DND-41 (cell line): ENCODE measurements around the gene GBX1.

Experiments used
- ATAC-seq: fragments of 200-7000 bp; cut with Tn5 transposase; 3 replicates; pipeline ENCODE4 v1.9.1; 2021; ENCODE audit warnings: low read depth; ENCODE audit not compliant: insufficient read depth
- DNase-seq: peaks from one replicate; pipeline ENCODE4 v3.0.0-alpha.2; 2020
- H2AFZ ChIP-seq: 2 replicates; pipeline ENCODE4 v1.6.0; 2012; ENCODE audit warnings: low read depth, low read length
- H3K27ac ChIP-seq: 2 replicates; pipeline ENCODE4 v1.5.1; 2012; ENCODE audit warnings: low read length, inconsistent platforms
- H3K27me3 ChIP-seq: fragments of 200-600 bp; sonication (generic); 2 replicates; pipeline ENCODE4 v1.6.0; 2012; ENCODE audit warnings: low read length, mild to moderate bottlenecking, inconsistent platforms; ENCODE audit not compliant: insufficient read depth, poor library complexity
- H3K36me3 ChIP-seq: 2 replicates; pipeline ENCODE4 v1.5.1; 2012; ENCODE audit warnings: low read length, inconsistent platforms; ENCODE audit not compliant: insufficient read depth
- H3K4me1 ChIP-seq: 2 replicates; pipeline ENCODE4 v1.5.1; 2012; ENCODE audit warnings: mild to moderate bottlenecking, low read length; ENCODE audit not compliant: insufficient read depth
- H3K4me2 ChIP-seq: 2 replicates; pipeline ENCODE4 v1.6.0; 2012; ENCODE audit warnings: mild to moderate bottlenecking, moderate library complexity, low read length, inconsistent platforms; ENCODE audit not compliant: insufficient read depth
- H3K4me3 ChIP-seq, 2 experiments: fragments of 200-600 bp in 1 of 2; shearing (Covaris generic) in 1 of 2; 2 replicates each; pipeline ENCODE4 v1.5.1; 2012 to 2016; ENCODE audit warnings: inconsistent platforms in 2 of 2, low read length in 2 of 2, mild to moderate bottlenecking in 2 of 2, low read depth in 1 of 2, moderate library complexity in 1 of 2
- H3K79me2 ChIP-seq: 2 replicates; pipeline ENCODE4 v1.6.0; 2012; ENCODE audit warnings: low read length, inconsistent platforms; ENCODE audit not compliant: insufficient read depth
- H3K9ac ChIP-seq: 2 replicates; pipeline ENCODE4 v1.6.0; 2012; ENCODE audit warnings: low read depth, mild to moderate bottlenecking, inconsistent platforms, low read length, moderate library complexity
- H3K9me3 ChIP-seq: 2 replicates; pipeline ENCODE4 v1.5.1; 2012; ENCODE audit warnings: low read length, moderate library complexity, mild to moderate bottlenecking, inconsistent platforms; ENCODE audit not compliant: insufficient read depth, severe bottlenecking
- H4K20me1 ChIP-seq: 2 replicates; pipeline ENCODE4 v1.6.0; 2012; ENCODE audit warnings: low read length; ENCODE audit not compliant: insufficient read depth
- CTCF ChIP-seq: IDR thresholded peaks from 2 replicates; pipeline ENCODE4 v1.5.1; 2012; ENCODE audit warnings: borderline replicate concordance, low read length, moderate library complexity, mild to moderate bottlenecking; ENCODE audit not compliant: poor library complexity, severe bottlenecking; ENCODE audit errors: extremely low read depth
- EZH2 ChIP-seq: IDR thresholded peaks from 3 replicates; pipeline ENCODE4 v1.6.1; 2012; ENCODE audit warnings: borderline replicate concordance, low read depth, mild to moderate bottlenecking, moderate library complexity, low read length, inconsistent platforms; ENCODE audit not compliant: severe bottlenecking

Gene GBX1

GRCh38 chr7:151209588-151209987 is 42.1 kb upstream of the GBX1 start:
- no peak for TF ChIP-seq EZH2
- Histone ChIP-seq H4K20me1 (peaks cover 7% of the 10 kb centered on the region), H3K4me3 (no peak overlapping the region), H3K4me1 (no peaks in the 10 kb centered on the region), H3K27me3 (peaks cover 3% of the 10 kb centered on the region), H3K79me2 (no peaks in the 10 kb centered on the region), H3K9ac (no peak overlapping the region), H3K9me3 (no peaks in the 10 kb centered on the region), H3K27ac (no peak overlapping the region), H2AFZ (no peak overlapping the region), H3K36me3 (peaks cover 20% of the 10 kb centered on the region), H3K4me2 (no peak overlapping the region)
- ATAC-seq (no peak; the same call in 2 of the 3 replicates), DNase-seq (no peak)

GRCh38 chr7:151208253-151208862 is 40.9 kb upstream of the GBX1 start:
- H3K4me3 ChIP-seq = no peak overlapping the region
- peaks cover 7% of the 10 kb centered on the region for H4K20me1 ChIP-seq
- no peak overlapping the region for H3K27ac ChIP-seq
- no peaks in the 10 kb centered on the region for H3K4me1 ChIP-seq
- DNase-seq (no peak), ATAC-seq (no peak)
- H3K9me3 ChIP-seq = no peaks in the 10 kb centered on the region
- H3K9ac ChIP-seq = no peak overlapping the region
- H3K79me2 ChIP-seq = no peaks in the 10 kb centered on the region
- H3K4me2 ChIP-seq = no peak overlapping the region
- H2AFZ ChIP-seq = no peak overlapping the region
- H3K27me3 ChIP-seq = peaks cover 6% of the 10 kb centered on the region
- peaks cover 8% of the 10 kb centered on the region for H3K36me3 ChIP-seq
- TF ChIP-seq CTCF (no peak), EZH2 (no peak)

GRCh38 chr7:151207804-151208203 is 40.3 kb upstream of the GBX1 start:
- DNase-seq (no peak), ATAC-seq (no peak)
- no peak overlapping the region for H3K9ac ChIP-seq
- TF ChIP-seq EZH2 = no peak
- TF ChIP-seq CTCF = no peak
- no peaks in the 10 kb centered on the region for H3K79me2 ChIP-seq
- H2AFZ ChIP-seq = no peak overlapping the region
- H3K9me3 ChIP-seq = no peaks in the 10 kb centered on the region
- H3K4me2 ChIP-seq = no peak overlapping the region
- H3K4me1 ChIP-seq = no peaks in the 10 kb centered on the region
- H3K27me3 ChIP-seq = peaks cover 10% of the 10 kb centered on the region
- H3K27ac ChIP-seq = no peak overlapping the region
- peaks cover 9% of the 10 kb centered on the region; the same call in 1 of the 2 replicates for H4K20me1 ChIP-seq
- peaks cover 2% of the 10 kb centered on the region; the same call in 1 of the 2 replicates for H3K36me3 ChIP-seq
- H3K4me3 ChIP-seq = no peak overlapping the region

GRCh38 chr7:151207315-151207714 is 39.8 kb upstream of the GBX1 start:
- Histone ChIP-seq H3K4me3 (no peak overlapping the region), H2AFZ (no peak overlapping the region), H3K4me2 (no peak overlapping the region), H3K27me3 (peaks cover 12% of the 10 kb centered on the region), H4K20me1 (peaks cover 9% of the 10 kb centered on the region; the same call in 1 of the 2 replicates), H3K9me3 (no peaks in the 10 kb centered on the region), H3K4me1 (no peaks in the 10 kb centered on the region), H3K36me3 (no peaks in the 10 kb centered on the region), H3K79me2 (no peaks in the 10 kb centered on the region), H3K9ac (no peak overlapping the region), H3K27ac (no peak overlapping the region)
- TF ChIP-seq EZH2 (no peak), CTCF (no peak)
- DNase-seq = no peak
- no peak for ATAC-seq
